GM12878 (cell line): ENCODE results near the gene APEX1. TPM values are rescaled to one million over a fixed set of nuclear protein-coding genes. Genes with fewer than 3 reads are reported as not detected.

Source experiments
- ATAC-seq: fragments of 200-7000 bp; cut with Tn5 transposase; 3 replicates; pipeline ENCODE4 v1.9.1; 2020; ENCODE audit warnings: mild to moderate bottlenecking, moderate library complexity
- BruUV-seq: library from RNA; stranded (reverse); fragments of 400-500 nt; replicated peaks from 2 replicates; lab custom pipeline; 2021; lab: Mats Ljungman, UMichigan
- CTCF ChIA-PET: fragments of 300-600 bp; sonication (Branson Sonifier 250); formaldehyde crosslinking; extraction: SDS; loops from one replicate; lab custom pipeline; 2021; ENCODE audit warnings: inconsistent platforms; lab: Yijun Ruan, JAX
- POLR2A ChIA-PET: fragments of 350-600 bp; formaldehyde crosslinking; extraction: SDS; loops from one replicate; lab custom pipeline; 2021; ENCODE audit warnings: inconsistent platforms; lab: Charles Lee
- RAD21 ChIA-PET: fragments of 300-600 bp; sonication (Branson Sonifier 250); formaldehyde crosslinking; loops from one replicate; lab custom pipeline; 2023; ENCODE audit warnings: antibody characterized with exemption; ENCODE audit not compliant: unreplicated experiment; lab: Charles Lee
- SMC1A ChIA-PET: fragments of 300-600 bp; sonication (Branson Sonifier 250); formaldehyde crosslinking; loops from one replicate; lab custom pipeline; 2023; ENCODE audit not compliant: unreplicated experiment, uncharacterized antibody; lab: Charles Lee
- DNase-seq: peaks from one replicate; pipeline ENCODE4 v3.0.0-alpha.2; 2011; ENCODE audit warnings: low read depth, low spot score
- FAIRE-seq: peaks from 3 replicates; lab custom pipeline; 2011; peaks lifted over from hg19 to GRCh38; lab: Jason Lieb, UNC
- H2AFZ ChIP-seq: 2 replicates; pipeline ENCODE4 v1.6.0; 2011; ENCODE audit warnings: low read depth, low read length, control low read depth; ENCODE audit not compliant: control insufficient read depth
- H3K27ac ChIP-seq: 2 replicates; pipeline ENCODE4 v1.5.1; 2011; ENCODE audit warnings: control low read depth; ENCODE audit not compliant: control insufficient read depth, insufficient read depth
- H3K27me3 ChIP-seq, 2 experiments: replicated peaks in 1 of 2; 2 replicates each; pipeline versions ENCODE4 v1.6.0 to v1.6.1; 2011; ENCODE audit warnings: low read length in 1 of 2; ENCODE audit not compliant: control insufficient read depth in 2 of 2, insufficient read depth in 2 of 2
- H3K36me3 ChIP-seq, 2 experiments: 2 replicates each; pipeline ENCODE4 v1.5.1; 2011; ENCODE audit warnings: low read length in 1 of 2; ENCODE audit not compliant: control insufficient read depth in 2 of 2, insufficient read depth in 2 of 2
- H3K4me1 ChIP-seq: 2 replicates; pipeline ENCODE4 v1.6.1; 2011; ENCODE audit warnings: mild to moderate bottlenecking, low read length, moderate library complexity, mixed read lengths; ENCODE audit not compliant: control insufficient read depth, insufficient read depth
- H3K4me2 ChIP-seq: 2 replicates; pipeline ENCODE4 v1.6.0; 2011; ENCODE audit warnings: control low read depth; ENCODE audit not compliant: control insufficient read depth, insufficient read depth
- H3K4me3 ChIP-seq: fragments of 200-600 bp; sonication (generic); 2 replicates; pipeline ENCODE4 v1.5.1; 2016
- H3K79me2 ChIP-seq: 2 replicates; pipeline ENCODE4 v1.6.0; 2011; ENCODE audit warnings: low read length; ENCODE audit not compliant: control insufficient read depth, insufficient read depth
- H3K9ac ChIP-seq: 2 replicates; pipeline ENCODE4 v1.8.0; 2011; ENCODE audit warnings: low read length, control low read depth, mixed read lengths; ENCODE audit not compliant: control insufficient read depth, insufficient read depth
- H3K9me3 ChIP-seq: replicated peaks from 3 replicates; pipeline ENCODE4 v1.5.1; 2011; ENCODE audit warnings: mild to moderate bottlenecking, low read length; ENCODE audit not compliant: control insufficient read depth, insufficient read depth
- H4K20me1 ChIP-seq: 2 replicates; pipeline ENCODE4 v1.6.0; 2011; ENCODE audit not compliant: control insufficient read depth, insufficient read depth
- ESRRA ChIP-seq: IDR thresholded peaks from 2 replicates; pipeline ENCODE4 v1.6.1; 2012; ENCODE audit warnings: mild to moderate bottlenecking, low read length, improper control_type of control experiment
- EZH2 ChIP-seq: IDR thresholded peaks from 2 replicates; pipeline ENCODE4 v1.6.1; 2012; ENCODE audit warnings: low read depth, mild to moderate bottlenecking, control low read depth, inconsistent platforms, low read length, borderline replicate concordance; ENCODE audit not compliant: control insufficient read depth
- FOS ChIP-seq: IDR thresholded peaks from 3 replicates; pipeline ENCODE4 v1.6.1; 2011; ENCODE audit warnings: borderline replicate concordance; ENCODE audit not compliant: insufficient read length; ENCODE audit errors: extremely low read depth
- FOXM1 ChIP-seq: IDR thresholded peaks from 2 replicates; pipeline ENCODE4 v1.6.1; 2012; ENCODE audit warnings: low read depth, mild to moderate bottlenecking, inconsistent platforms, low read length, moderate library complexity
- IKZF2 ChIP-seq, 2 experiments: fragments of 450-650 bp; IDR thresholded peaks; 2 replicates each; pipeline ENCODE4 v1.6.1; 2017; ENCODE audit warnings: mild to moderate bottlenecking in 2 of 2, moderate library complexity in 2 of 2
- WGBS: methylation state at CpG from one replicate; pipeline ENCODE4 v1.1.6; 2016; ENCODE audit warnings: low lambda C conversion rate; ENCODE audit not compliant: insufficient replicate concordance, insufficient coverage; ENCODE audit errors: missing lambda C conversion rate; 5-methylcytosine and 5-hydroxymethylcytosine counted together
- in situ Hi-C: fragments of 300-500 bp; cut with MboI; formaldehyde crosslinking; loops from 9 replicates; pipeline ENCODE4 v1.14.3; 2018; ENCODE audit warnings: mixed read lengths
- intact Hi-C: fragments of 100-400 bp; cut with micrococcal nuclease; formaldehyde crosslinking; loops from one replicate; pipeline ENCODE4 v1.14.2; 2022; ENCODE audit not compliant: unreplicated experiment
- polyA plus RNA-seq, 11 experiments: library from polyadenylated mRNA; depleted of rRNA in 4 of 11; unstranded in 6 of 11; stranded (reverse) in 5 of 11; fragments of >200 nt; fragmentation: Nextera tagmentation in 4 of 11; fragmentation: Illumina TruSeq in 1 of 11; extraction: Ambion mirVana in 4 of 11; extraction: Trizol in 1 of 11; gene quantifications; 1 replicate in 1 of 11; 2 replicates in 10 of 11; pipeline versions ENCODE4 v1.2.1 to v1.2.3, GENCODE V29; 2011 to 2016; ENCODE audit warnings: inconsistent platforms in 2 of 11, missing spikeins in 2 of 11, low read depth in 1 of 11
- total RNA-seq, 4 experiments: library from RNA; depleted of rRNA in 3 of 4; stranded (reverse); fragments of >200 nt in 3 of 4; fragmentation: Illumina TruSeq in 1 of 4; extraction: Trizol in 1 of 4; gene quantifications; 2 replicates each; pipeline versions ENCODE4 v1.2.1 to v1.2.3, GENCODE V29; 2013 to 2021
- TF ChIP-seq, protein P1 (sequence below): fragments of 450-650 bp; formaldehyde crosslinking; IDR thresholded peaks from 2 replicates; pipeline ENCODE4 v1.4.0; 2020; ENCODE audit warnings: mild to moderate bottlenecking, moderate library complexity

Gene APEX1
- total and polyA plus RNA-seq, 10 of the 15 experiments (the other 5 are each of a cell fraction or from before 2014, with no cell fraction given): 115 to 407 (median 300) TPM

DNA sequence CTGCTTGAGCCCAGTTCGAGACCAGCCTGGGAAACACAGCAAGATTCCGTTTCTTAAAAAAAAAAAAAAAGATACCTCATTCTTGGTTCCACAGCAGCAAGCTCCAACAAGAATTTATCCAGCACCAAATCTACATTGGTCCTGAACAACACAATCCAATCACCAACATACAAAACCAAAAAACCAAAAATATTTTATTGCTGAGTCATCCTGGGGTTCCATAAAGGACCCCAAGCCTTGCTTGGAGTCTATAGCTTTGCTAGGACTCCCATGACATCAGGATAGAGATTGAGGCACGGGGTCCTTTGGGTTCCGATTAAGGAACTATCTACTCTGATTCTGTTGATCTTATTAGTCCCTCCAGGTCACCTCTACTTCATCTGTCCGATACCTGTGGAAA, 8.1 kb upstream of the APEX1 start:
- ATAC-seq (no peak), FAIRE-seq (no peak), DNase-seq (no peak)
- Histone ChIP-seq H3K4me2 (no peak overlapping the region), H3K9ac (no peak overlapping the region), H3K27me3 (no peaks in the 10 kb centered on the region), H4K20me1 (no peaks in the 10 kb centered on the region), H3K9me3 (no peaks in the 10 kb centered on the region), H3K4me1 (no peaks in the 10 kb centered on the region), H2AFZ (no peak overlapping the region), H3K4me3 (no peak overlapping the region), H3K79me2 (no peaks in the 10 kb centered on the region), H3K27ac (no peak overlapping the region), H3K36me3 (peaks cover 2 to 35% of the 10 kb centered on the region in 2 experiments; a peak in 3 of 4 replicates)
- ChIA-PET RAD21 (no interaction called here), CTCF (interaction anchor here (0.8 kb wide), 1 partner anchor 12 kb away, joined by 3 read pairs; no protein-coding TSS in a partner anchor), SMC1A (no interaction called here), POLR2A (no interaction called here)
- no TSS peak for BruUV-seq
- no peak for TF ChIP-seq EZH2
- no peak for TF ChIP-seq ESRRA
- no peak for TF ChIP-seq FOXM1
- TF ChIP-seq IKZF2 (IDR thresholded peaks at IDR 0.05): no peak
- TF ChIP-seq, protein P1, sequence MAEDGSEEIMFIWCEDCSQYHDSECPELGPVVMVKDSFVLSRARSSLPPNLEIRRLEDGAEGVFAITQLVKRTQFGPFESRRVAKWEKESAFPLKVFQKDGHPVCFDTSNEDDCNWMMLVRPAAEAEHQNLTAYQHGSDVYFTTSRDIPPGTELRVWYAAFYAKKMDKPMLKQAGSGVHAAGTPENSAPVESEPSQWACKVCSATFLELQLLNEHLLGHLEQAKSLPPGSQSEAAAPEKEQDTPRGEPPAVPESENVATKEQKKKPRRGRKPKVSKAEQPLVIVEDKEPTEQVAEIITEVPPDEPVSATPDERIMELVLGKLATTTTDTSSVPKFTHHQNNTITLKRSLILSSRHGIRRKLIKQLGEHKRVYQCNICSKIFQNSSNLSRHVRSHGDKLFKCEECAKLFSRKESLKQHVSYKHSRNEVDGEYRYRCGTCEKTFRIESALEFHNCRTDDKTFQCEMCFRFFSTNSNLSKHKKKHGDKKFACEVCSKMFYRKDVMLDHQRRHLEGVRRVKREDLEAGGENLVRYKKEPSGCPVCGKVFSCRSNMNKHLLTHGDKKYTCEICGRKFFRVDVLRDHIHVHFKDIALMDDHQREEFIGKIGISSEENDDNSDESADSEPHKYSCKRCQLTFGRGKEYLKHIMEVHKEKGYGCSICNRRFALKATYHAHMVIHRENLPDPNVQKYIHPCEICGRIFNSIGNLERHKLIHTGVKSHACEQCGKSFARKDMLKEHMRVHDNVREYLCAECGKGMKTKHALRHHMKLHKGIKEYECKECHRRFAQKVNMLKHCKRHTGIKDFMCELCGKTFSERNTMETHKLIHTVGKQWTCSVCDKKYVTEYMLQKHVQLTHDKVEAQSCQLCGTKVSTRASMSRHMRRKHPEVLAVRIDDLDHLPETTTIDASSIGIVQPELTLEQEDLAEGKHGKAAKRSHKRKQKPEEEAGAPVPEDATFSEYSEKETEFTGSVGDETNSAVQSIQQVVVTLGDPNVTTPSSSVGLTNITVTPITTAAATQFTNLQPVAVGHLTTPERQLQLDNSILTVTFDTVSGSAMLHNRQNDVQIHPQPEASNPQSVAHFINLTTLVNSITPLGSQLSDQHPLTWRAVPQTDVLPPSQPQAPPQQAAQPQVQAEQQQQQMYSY (CRISPR knock-in tag): no peak
- TF ChIP-seq FOS: no peak
- in situ Hi-C loops (no loop called here), intact Hi-C loops (no loop called here)
- 94% methylated on average over 5 of the region's 5 CpGs for WGBS
